Measurements from ENCODE around the gene PLXNB1. TPM values are rescaled to one million over a fixed set of nuclear protein-coding genes. Genes with fewer than 3 reads are reported as not detected.

PLXNB1 gene
- total RNA-seq, 1 donor from 2014 or later, result 115 TPM

DNA sequence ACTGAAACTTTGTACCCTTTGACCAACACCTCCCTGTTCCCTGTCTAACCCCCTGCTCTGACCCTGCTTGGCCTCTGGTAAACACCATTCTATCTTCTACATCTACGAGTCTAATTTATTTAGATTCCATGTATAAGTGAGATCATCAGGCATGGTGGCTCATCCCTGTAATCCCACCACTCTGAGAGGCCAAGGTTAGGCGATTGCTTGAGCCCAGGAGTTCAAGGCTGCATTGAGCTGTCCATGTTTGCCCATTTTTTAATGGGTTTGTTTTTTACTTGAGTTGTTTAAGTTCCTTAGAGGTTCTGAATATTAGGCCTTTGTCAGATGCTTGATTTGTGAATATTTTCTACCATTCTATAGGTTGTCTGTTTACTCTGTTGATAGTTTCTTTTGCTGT, 40.9 kb downstream of the PLXNB1 start:
- H3K9me3 Mint-ChIP-seq (ENCODE audit: low read depth), result peaks cover 17% of the 10 kb centered on the region
- H3K27me3 Mint-ChIP-seq (ENCODE audit: low read depth), result peaks cover 20% of the 10 kb centered on the region
- peaks cover 10% of the 10 kb centered on the region for H3K36me3 Mint-ChIP-seq (ENCODE audit: low read depth)
- peaks cover 6% of the 10 kb centered on the region for H3K4me1 Mint-ChIP-seq (ENCODE audit: low read depth)
- DNase-seq (ENCODE audit: low spot score), result no peak
- no peak overlapping the region for H3K27ac Mint-ChIP-seq (ENCODE audit: unreplicated experiment)
- TF ChIP-seq, protein P1, sequence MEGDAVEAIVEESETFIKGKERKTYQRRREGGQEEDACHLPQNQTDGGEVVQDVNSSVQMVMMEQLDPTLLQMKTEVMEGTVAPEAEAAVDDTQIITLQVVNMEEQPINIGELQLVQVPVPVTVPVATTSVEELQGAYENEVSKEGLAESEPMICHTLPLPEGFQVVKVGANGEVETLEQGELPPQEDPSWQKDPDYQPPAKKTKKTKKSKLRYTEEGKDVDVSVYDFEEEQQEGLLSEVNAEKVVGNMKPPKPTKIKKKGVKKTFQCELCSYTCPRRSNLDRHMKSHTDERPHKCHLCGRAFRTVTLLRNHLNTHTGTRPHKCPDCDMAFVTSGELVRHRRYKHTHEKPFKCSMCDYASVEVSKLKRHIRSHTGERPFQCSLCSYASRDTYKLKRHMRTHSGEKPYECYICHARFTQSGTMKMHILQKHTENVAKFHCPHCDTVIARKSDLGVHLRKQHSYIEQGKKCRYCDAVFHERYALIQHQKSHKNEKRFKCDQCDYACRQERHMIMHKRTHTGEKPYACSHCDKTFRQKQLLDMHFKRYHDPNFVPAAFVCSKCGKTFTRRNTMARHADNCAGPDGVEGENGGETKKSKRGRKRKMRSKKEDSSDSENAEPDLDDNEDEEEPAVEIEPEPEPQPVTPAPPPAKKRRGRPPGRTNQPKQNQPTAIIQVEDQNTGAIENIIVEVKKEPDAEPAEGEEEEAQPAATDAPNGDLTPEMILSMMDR (IDR thresholded peaks at IDR 0.05), result no peak
- H3K4me3 Mint-ChIP-seq (ENCODE audit: unreplicated experiment), result no peak overlapping the region

DNA sequence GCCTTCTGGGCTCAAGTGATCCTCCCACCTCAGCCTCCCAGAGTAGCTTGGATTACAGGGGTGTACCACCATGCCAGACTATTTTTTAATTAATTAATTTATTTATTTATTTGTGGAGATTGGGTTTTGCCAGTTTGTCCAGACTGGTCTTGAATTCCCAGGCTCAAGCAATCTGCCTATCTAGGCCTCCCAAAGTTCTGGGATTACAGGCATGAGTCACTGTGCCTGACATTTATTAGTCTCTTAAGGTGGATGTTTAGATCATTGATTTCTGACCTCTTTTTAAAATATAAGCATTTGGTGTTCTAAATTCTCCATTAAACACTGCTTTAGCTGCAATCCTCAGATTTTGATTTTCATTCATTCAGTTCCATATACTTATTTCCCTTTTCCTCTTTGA, 42.3 kb downstream of the PLXNB1 start:
- H3K4me1 Mint-ChIP-seq (ENCODE audit: low read depth), result peaks cover 6% of the 10 kb centered on the region
- no peak for DNase-seq (ENCODE audit: low spot score)
- peaks cover 9% of the 10 kb centered on the region for H3K36me3 Mint-ChIP-seq (ENCODE audit: low read depth)
- H3K27me3 Mint-ChIP-seq (ENCODE audit: low read depth), result peaks cover 28% of the 10 kb centered on the region
- H3K4me3 Mint-ChIP-seq (ENCODE audit: unreplicated experiment), result no peak overlapping the region
- TF ChIP-seq, protein P1 (IDR thresholded peaks at IDR 0.05), result no peak
- H3K27ac Mint-ChIP-seq (ENCODE audit: unreplicated experiment), result no peak overlapping the region
- H3K9me3 Mint-ChIP-seq (ENCODE audit: low read depth), result peaks cover 16% of the 10 kb centered on the region

DNA sequence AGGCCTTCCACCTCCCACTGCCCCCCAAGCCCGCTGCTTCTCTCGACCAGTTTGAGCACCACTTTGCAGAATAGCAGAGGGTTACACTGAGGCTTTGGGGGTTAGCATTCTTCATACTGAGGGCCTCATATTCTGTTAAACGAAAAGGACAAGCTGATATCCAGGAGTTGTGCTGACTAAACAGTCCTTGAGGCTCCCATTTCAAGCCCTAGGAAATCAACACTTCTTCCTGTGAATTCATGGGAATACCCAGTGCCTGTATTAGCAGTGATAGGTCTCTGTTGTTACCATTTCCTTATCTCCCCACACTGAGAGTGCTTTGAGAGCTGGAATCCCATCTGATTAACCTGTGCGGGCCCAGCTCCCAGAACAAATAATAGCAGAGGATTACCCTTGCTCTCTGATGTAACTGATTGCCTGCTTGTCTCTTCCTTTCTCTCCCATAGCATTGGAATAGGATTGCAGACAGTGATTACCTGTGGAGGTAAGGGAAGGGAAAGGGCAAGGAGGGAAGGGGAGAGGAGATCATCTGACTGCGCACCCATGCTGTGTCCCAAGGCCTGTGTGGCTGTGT, 56.9 kb downstream of the PLXNB1 start:
- no peak for DNase-seq (ENCODE audit: low spot score)
- Mint-ChIP-seq H3K4me3 (ENCODE audit: unreplicated experiment) (no peak overlapping the region), H3K4me1 (ENCODE audit: low read depth) (no peaks in the 10 kb centered on the region), H3K27me3 (ENCODE audit: low read depth) (peaks cover 9% of the 10 kb centered on the region), H3K27ac (ENCODE audit: unreplicated experiment) (no peak overlapping the region), H3K36me3 (ENCODE audit: low read depth) (no peaks in the 10 kb centered on the region), H3K9me3 (ENCODE audit: low read depth) (no peaks in the 10 kb centered on the region)
- TF ChIP-seq, protein P1 (IDR thresholded peaks at IDR 0.05), result no peak

DNA sequence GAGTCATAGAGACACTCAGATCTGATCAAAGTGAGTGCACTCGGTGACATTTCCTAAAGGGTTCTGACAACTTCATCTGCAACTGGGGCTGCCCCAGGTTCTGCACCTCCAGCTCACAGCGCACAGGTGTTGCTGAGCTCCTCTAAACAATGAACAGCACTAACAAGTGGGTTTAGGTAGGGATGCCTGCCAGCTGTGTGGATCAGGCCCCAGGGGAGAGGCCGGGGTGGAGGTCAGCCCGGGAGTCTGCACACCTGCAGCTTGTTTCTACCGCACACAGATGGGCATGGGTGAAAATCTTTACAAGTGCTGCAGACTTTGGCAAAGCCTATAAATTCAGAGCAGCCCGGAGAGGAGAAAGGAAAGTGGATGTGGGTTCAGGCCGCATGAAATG, 57.5 kb downstream of the PLXNB1 start:
- TF ChIP-seq, protein P1 (IDR thresholded peaks at IDR 0.05), result no peak
- no peaks in the 10 kb centered on the region for H3K4me1 Mint-ChIP-seq (ENCODE audit: low read depth)
- H3K36me3 Mint-ChIP-seq (ENCODE audit: low read depth), result no peaks in the 10 kb centered on the region
- no peaks in the 10 kb centered on the region for H3K9me3 Mint-ChIP-seq (ENCODE audit: low read depth)
- H3K4me3 Mint-ChIP-seq (ENCODE audit: unreplicated experiment), result no peak overlapping the region
- no peak overlapping the region for H3K27ac Mint-ChIP-seq (ENCODE audit: unreplicated experiment)
- H3K27me3 Mint-ChIP-seq (ENCODE audit: low read depth), result peaks cover 6% of the 10 kb centered on the region
- no peak for DNase-seq (ENCODE audit: low spot score)

DNA sequence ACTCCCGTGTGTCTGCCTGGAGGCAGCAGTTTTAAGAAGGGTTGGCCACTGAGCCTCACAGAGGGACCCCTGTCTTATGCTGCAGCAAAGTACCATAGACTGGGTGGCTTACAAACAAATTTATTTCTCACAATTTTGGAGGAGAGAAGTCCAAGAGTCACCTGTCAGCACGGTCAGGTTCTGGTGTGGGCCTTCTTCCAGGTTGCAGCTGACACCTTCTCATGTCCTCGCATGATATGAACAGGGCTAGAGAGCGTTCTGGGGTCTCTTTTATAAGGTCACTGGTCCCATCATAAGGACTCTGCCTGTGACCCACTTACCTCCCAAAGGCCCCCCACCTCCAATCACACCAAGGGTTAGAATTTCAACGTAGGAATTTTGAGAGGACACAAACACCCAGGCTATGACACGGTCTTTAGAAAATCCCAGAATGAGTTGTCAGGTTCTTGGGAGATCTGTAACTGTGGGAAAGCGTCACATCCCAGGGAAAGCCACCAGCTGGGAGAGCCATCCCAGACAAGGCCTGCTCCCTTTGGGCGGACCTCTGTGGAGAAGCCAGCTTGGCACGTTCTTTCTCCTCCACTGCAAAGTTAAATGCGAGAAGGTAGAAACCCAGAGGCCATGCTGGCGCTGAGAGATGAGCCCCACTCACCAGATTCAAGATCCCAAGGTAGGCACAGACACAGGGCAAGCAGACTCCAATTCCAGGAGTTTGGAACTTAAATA, 58.1 kb downstream of the PLXNB1 start, which contains the start of gene FBXW12:
Gene FBXW12 (plus strand): TSS at position 569 of the 726 bp plus-strand sequence. CDS start 549 bp downstream, outside the sequence.
- TF ChIP-seq, protein P1 (IDR thresholded peaks at IDR 0.05), result no peak
- Mint-ChIP-seq H3K27ac (ENCODE audit: unreplicated experiment) (no peak within 1 kb of the TSS), H3K4me1 (ENCODE audit: low read depth) (no peaks in the 10 kb centered on the region), H3K4me3 (ENCODE audit: unreplicated experiment) (no peak within 1 kb of the TSS), H3K27me3 (ENCODE audit: low read depth) (peaks cover 4% of the 10 kb centered on the region), H3K9me3 (ENCODE audit: low read depth) (no peaks in the 10 kb centered on the region), H3K36me3 (ENCODE audit: low read depth) (no peaks in the 10 kb centered on the region)
- DNase-seq (ENCODE audit: low spot score), result no peak
